ENCODE results near the gene MT1F. TPM values are rescaled to one million over a fixed set of nuclear protein-coding genes. Genes with fewer than 3 reads are reported as not detected.

The MT1F gene
- total RNA-seq, 1 experiment from 2014 or later, result 7.3 TPM

Other genes with a start within 250 kb of the MT1F start
- 66.3 TPM for gene AMFR, start 232.4 kb upstream of the MT1F start, total RNA-seq (2021; ENCODE audit: unreplicated experiment)
- gene NUDT21, start 206.6 kb upstream of the MT1F start, total RNA-seq (2021; ENCODE audit: unreplicated experiment), result 218 TPM
- 51.6 TPM for gene OGFOD1, start 206.4 kb upstream of the MT1F start, total RNA-seq (2021; ENCODE audit: unreplicated experiment)
- 26.7 TPM for gene BBS2, start 137.9 kb upstream of the MT1F start, total RNA-seq (2021; ENCODE audit: unreplicated experiment)
- not detected for gene MT4, start 92.9 kb upstream of the MT1F start, total RNA-seq (2021; ENCODE audit: unreplicated experiment)
- not detected for gene MT3, start 68.4 kb upstream of the MT1F start, total RNA-seq (2021; ENCODE audit: unreplicated experiment)
- 710 TPM for gene MT2A, start 49.4 kb upstream of the MT1F start, total RNA-seq (2021; ENCODE audit: unreplicated experiment)
- gene MT1E, start 32.2 kb upstream of the MT1F start, total RNA-seq (2021; ENCODE audit: unreplicated experiment), result 383 TPM
- gene MT1M, start 25.3 kb upstream of the MT1F start, total RNA-seq (2021; ENCODE audit: unreplicated experiment), result 0.39 TPM
- not detected for gene MT1A, start 19.3 kb upstream of the MT1F start, total RNA-seq (2021; ENCODE audit: unreplicated experiment)
- not detected for gene MT1B, start 6.1 kb upstream of the MT1F start, total RNA-seq (2021; ENCODE audit: unreplicated experiment)
- gene MT1G, start 10.1 kb downstream of the MT1F start, total RNA-seq (2021; ENCODE audit: unreplicated experiment), result 1.2 TPM
- gene MT1H, start 11.9 kb downstream of the MT1F start, total RNA-seq (2021; ENCODE audit: unreplicated experiment), result not detected
- 50.2 TPM for gene MT1X, start 24.5 kb downstream of the MT1F start, total RNA-seq (2021; ENCODE audit: unreplicated experiment)
- 144 TPM for gene NUP93, start 72.2 kb downstream of the MT1F start, total RNA-seq (2021; ENCODE audit: unreplicated experiment)
- gene SLC12A3, start 207.2 kb downstream of the MT1F start, total RNA-seq (2021; ENCODE audit: unreplicated experiment), result not detected

All from HCT116 (cell line).